Gastrocnemius medialis (tissue), 4 donors: ENCODE measurements around the gene NSMF. TPM values are rescaled to one million over a fixed set of nuclear protein-coding genes. Genes with fewer than 3 reads are reported as not detected.

Experiments used
- ATAC-seq, 2 donors: fragments of 150-250 bp; one replicate each; pipeline ENCODE4 v1.9.1; 2016
- DNase-seq, 2 donors: peaks; one replicate each; pipeline ENCODE4 v3.0.0-alpha.2; 2019
- H3K27ac ChIP-seq, 4 donors: fragments of 200-600 bp; sonication (generic); 1 replicate in 1 of 4; 2 replicates in 3 of 4; pipeline ENCODE4 v1.5.1; 2016 to 2018; ENCODE audit warnings: mild to moderate bottlenecking in 2 of 4, moderate library complexity in 1 of 4
- H3K27me3 ChIP-seq, 3 donors: fragments of 200-600 bp; sonication (generic) in 2 of 3; 1 replicate in 1 of 3; 2 replicates in 2 of 3; pipeline versions ENCODE4 v1.5.1 to v1.6.0; 2016 to 2019; ENCODE audit warnings: mild to moderate bottlenecking in 1 of 3, moderate library complexity in 1 of 3
- H3K36me3 ChIP-seq, 2 donors: fragments of 200-600 bp; sonication (generic) in 1 of 2; one replicate each; pipeline ENCODE4 v1.5.1; 2017 to 2018
- H3K4me1 ChIP-seq, 2 donors: fragments of 200-600 bp; sonication (generic) in 1 of 2; one replicate each; pipeline ENCODE4 v1.5.1; 2016 to 2017; ENCODE audit warnings: mild to moderate bottlenecking in 2 of 2
- H3K4me3 ChIP-seq, 4 donors: fragments of 200-600 bp; sonication (generic) in 3 of 4; 1 replicate in 1 of 4; 2 replicates in 3 of 4; pipeline ENCODE4 v1.5.1; 2016 to 2019; ENCODE audit warnings: mild to moderate bottlenecking in 2 of 4
- H3K9me3 ChIP-seq, 3 donors: fragments of 200-600 bp; sonication (generic) in 2 of 3; 1 replicate in 1 of 3; 2 replicates in 2 of 3; pipeline ENCODE4 v1.5.1; 2016 to 2019
- CTCF ChIP-seq, 5 experiments: fragments of 450-650 bp in 3 of 5; fragments of 200-600 bp in 2 of 5; sonication (generic) in 2 of 5; IDR thresholded peaks in 4 of 5; conservative IDR thresholded peaks in 1 of 5; 1 replicate in 4 of 5; 2 replicates in 1 of 5; pipeline ENCODE4 v1.5.1; 2016 to 2019; ENCODE audit warnings: antibody characterized with exemption in 5 of 5, mild to moderate bottlenecking in 3 of 5, moderate library complexity in 3 of 5
- POLR2A ChIP-seq, 2 donors: fragments of 450-650 bp; IDR thresholded peaks; one replicate each; pipeline ENCODE4 v1.6.1; 2017; ENCODE audit warnings: antibody characterized with exemption in 2 of 2, mild to moderate bottlenecking in 2 of 2, moderate library complexity in 2 of 2
- in situ Hi-C, 4 donors: fragments of 200-750 bp; cut with MboI; loops; one replicate each; pipeline versions ENCODE4 v1.15.0 to v1.8.0; 2017; ENCODE audit warnings: low sequenced_read_pairs in 4 of 4
- intact Hi-C: fragments of 100-400 bp; cut with DNase I; formaldehyde crosslinking; loops from one replicate; pipeline ENCODE4 v1.15.1; 2023; ENCODE audit warnings: low total_unique reads
- total RNA-seq, 4 donors: library from RNA; depleted of rRNA; stranded (reverse); fragments of >200 nt; gene quantifications; one replicate each; pipeline versions ENCODE4 v1.1.0 to v1.2.3, GENCODE V29; 2016

Gene NSMF
- total RNA-seq, 4 donors from 2014 or later = 4.4 to 8.4 (median 7.1) TPM

GRCh38 chr9:137408651-137409405 is 50.3 kb downstream of the NSMF start:
- peaks cover 18 to 29% of the 10 kb centered on the region in 2 donors for H3K4me1 ChIP-seq
- ATAC-seq (no peak), DNase-seq (no peak)
- H3K9me3 ChIP-seq = no peaks in the 10 kb centered on the region
- no peak overlapping the region for H3K4me3 ChIP-seq
- H3K36me3 ChIP-seq = no peaks in the 10 kb centered on the region
- in situ Hi-C loops (loop anchor here (10.0 to 25.0 kb wide), 2 partner anchors 114 to 122 kb away; partner anchors contain the start of gene TOR4A (in 3 of the 4)), intact Hi-C loops (no loop called here)
- TF ChIP-seq POLR2A (IDR thresholded peaks at IDR 0.05) (no peak), CTCF (IDR thresholded peaks at IDR 0.05 in 4 of 5, conservative IDR thresholded peaks at IDR 0.05 in 1 of 5) (no peak)
- no peaks in the 10 kb centered on the region for H3K27me3 ChIP-seq
- H3K27ac ChIP-seq = no peak overlapping the region

- no peak for TF ChIP-seq CTCF (IDR thresholded peaks at IDR 0.05 in 4 of 5, conservative IDR thresholded peaks at IDR 0.05 in 1 of 5)
- no peak for TF ChIP-seq POLR2A (IDR thresholded peaks at IDR 0.05)
- in situ Hi-C loops = loop anchor here (10.0 to 25.0 kb wide), 2 partner anchors 113 to 120 kb away; partner anchors contain the start of gene TOR4A (in 3 of the 4)
- DNase-seq (no peak), ATAC-seq (no peak)
- H3K4me3 ChIP-seq = peak overlapping the region; percentile 28 to 54 (median 44)
- intact Hi-C loops = loop anchor here (2.0 kb wide), 1 partner anchor 113 kb away; no protein-coding TSS in a partner anchor
- no peaks in the 10 kb centered on the region for H3K36me3 ChIP-seq
- no peaks in the 10 kb centered on the region for H3K9me3 ChIP-seq
- no peaks in the 10 kb centered on the region for H3K27me3 ChIP-seq
- H3K4me1 ChIP-seq = peaks cover 18 to 29% of the 10 kb centered on the region in 2 donors
- peak overlapping the region in 3 of 4 donors; percentile 49 to 57 (median 52) for H3K27ac ChIP-seq
These were observed 51.4 kb downstream of the NSMF start for GRCh38 chr9:137407590-137408300.

GRCh38 chr9:137406876-137407589 is 52.1 kb downstream of the NSMF start:
- TF ChIP-seq POLR2A (IDR thresholded peaks at IDR 0.05) (no peak), CTCF (IDR thresholded peaks at IDR 0.05 in 4 of 5, conservative IDR thresholded peaks at IDR 0.05 in 1 of 5) (peak; percentile 63 to 91 (median 80))
- Histone ChIP-seq H3K27me3 (no peaks in the 10 kb centered on the region), H3K9me3 (no peaks in the 10 kb centered on the region), H3K4me1 (peaks cover 15 to 29% of the 10 kb centered on the region in 2 donors), H3K36me3 (no peaks in the 10 kb centered on the region), H3K4me3 (peak overlapping the region; percentile 28 to 54 (median 44)), H3K27ac (peak overlapping the region in 3 of 4 donors; percentile 49 to 57 (median 52))
- intact Hi-C loops = loop anchor here (2.0 kb wide), 1 partner anchor 112 kb away; no protein-coding TSS in a partner anchor
- in situ Hi-C loops = loop anchor here (10.0 to 25.0 kb wide), 2 partner anchors 112 to 120 kb away; partner anchors contain the start of gene TOR4A (in 3 of the 4)
- no peak for DNase-seq
- ATAC-seq = peak; percentile 68 to 72

- ATAC-seq (no peak), DNase-seq (no peak)
- Histone ChIP-seq H3K4me1 (peaks cover 11 to 21% of the 10 kb centered on the region in 2 donors), H3K27me3 (no peaks in the 10 kb centered on the region), H3K4me3 (peak overlapping the region; percentile 28 to 54 (median 44)), H3K9me3 (no peaks in the 10 kb centered on the region), H3K27ac (peak overlapping the region in 2 of 4 donors; percentile 40 to 57), H3K36me3 (no peaks in the 10 kb centered on the region)
- in situ Hi-C loops (loop anchor here (10.0 to 25.0 kb wide), 2 partner anchors 111 to 119 kb away; partner anchors contain the start of gene TOR4A (in 3 of the 4)), intact Hi-C loops (loop anchor here (2.0 kb wide), 1 partner anchor 111 kb away; no protein-coding TSS in a partner anchor)
- TF ChIP-seq CTCF (IDR thresholded peaks at IDR 0.05 in 4 of 5, conservative IDR thresholded peaks at IDR 0.05 in 1 of 5) (no peak), POLR2A (IDR thresholded peaks at IDR 0.05) (no peak)
These were observed 52.9 kb downstream of the NSMF start for GRCh38 chr9:137406085-137406760.
